Measurements from ENCODE around the gene RTF2. TPM values are rescaled to one million over a fixed set of nuclear protein-coding genes. Genes with fewer than 3 reads are reported as not detected.
A peak's percentile ranks its signal among the peaks of the same experiment; 100 is the strongest.
"Not testable (repeated sequence)": the region's sequence is repeated elsewhere in the genome, so short reads cannot be mapped to it uniquely, and the experiment has no call there.

The RTF2 gene
- total RNA-seq, 1 donor from 2014 or later = 31.7 TPM

GRCh38 chr20:56532946-56533345 lies 64.5 kb downstream of the RTF2 start, which contains the start of gene FAM209B:
FAM209B (plus strand) TSS chr20:56533246; CDS start chr20:56533342, 96 bp downstream.
- not testable (repeated sequence) for ATAC-seq; DNase-seq (ENCODE audit: low spot score)

- ATAC-seq (no peak), DNase-seq (ENCODE audit: low spot score) (no peak)
Measured at GRCh38 chr20:56537997-56538396, 69.6 kb downstream of the RTF2 start.

- DNase-seq (ENCODE audit: low spot score) = no peak
- ATAC-seq = no peak
Measured at GRCh38 chr20:56540415-56540814, 72.0 kb downstream of the RTF2 start.

- no peak for DNase-seq (ENCODE audit: low spot score)
- ATAC-seq = no peak
Measured at GRCh38 chr20:56542489-56543030, 74.1 kb downstream of the RTF2 start.

GRCh38 chr20:56551571-56551970 lies 83.1 kb downstream of the RTF2 start:
- DNase-seq (ENCODE audit: low spot score) (no peak), ATAC-seq (no peak)

- ATAC-seq (no peak), DNase-seq (ENCODE audit: low spot score) (no peak)
Measured at GRCh38 chr20:56552911-56553629, 84.6 kb downstream of the RTF2 start.

- DNase-seq (ENCODE audit: low spot score) = no peak
- ATAC-seq = peak; percentile 30
Measured at GRCh38 chr20:56554869-56555268, 86.4 kb downstream of the RTF2 start.

- ATAC-seq = no peak
- no peak for DNase-seq (ENCODE audit: low spot score)
Measured at GRCh38 chr20:56558968-56559367, 90.5 kb downstream of the RTF2 start.

- not testable (repeated sequence) for DNase-seq (ENCODE audit: low spot score); ATAC-seq
Measured at GRCh38 chr20:56564526-56564925, 96.1 kb downstream of the RTF2 start.

- no peak for DNase-seq (ENCODE audit: low spot score)
- ATAC-seq = no peak
Measured at GRCh38 chr20:56565511-56565910, 97.1 kb downstream of the RTF2 start.

GRCh38 chr20:56566621-56567020 lies 98.2 kb downstream of the RTF2 start:
- ATAC-seq (no peak), DNase-seq (ENCODE audit: low spot score) (no peak)

Other genes with a start within 250 kb of the RTF2 start
- not detected for gene MC3R, start 219.9 kb upstream of the RTF2 start, total RNA-seq
- 53.6 TPM for gene FAM210B, start 109.7 kb upstream of the RTF2 start, total RNA-seq
- 1.6 TPM for gene AURKA, start 76.4 kb upstream of the RTF2 start, total RNA-seq
- 17.2 TPM for gene CSTF1, start 76.0 kb upstream of the RTF2 start, total RNA-seq
- 0.93 TPM for gene CASS4, start 56.4 kb upstream of the RTF2 start, total RNA-seq
- not detected for gene FAM209A, start 56.1 kb downstream of the RTF2 start, total RNA-seq
- gene FAM209B, start 64.6 kb downstream of the RTF2 start, total RNA-seq = not detected
- gene TFAP2C, start 160.7 kb downstream of the RTF2 start, total RNA-seq = 0.13 TPM

Measured in left lobe of liver (tissue), 2 donors.